Measurements from ENCODE around the gene PPM1H.

PPM1H gene

GRCh38 chr12:62868820-62869219 lies 66.1 kb downstream of the PPM1H start:
- DNase-seq: no peak

DNA sequence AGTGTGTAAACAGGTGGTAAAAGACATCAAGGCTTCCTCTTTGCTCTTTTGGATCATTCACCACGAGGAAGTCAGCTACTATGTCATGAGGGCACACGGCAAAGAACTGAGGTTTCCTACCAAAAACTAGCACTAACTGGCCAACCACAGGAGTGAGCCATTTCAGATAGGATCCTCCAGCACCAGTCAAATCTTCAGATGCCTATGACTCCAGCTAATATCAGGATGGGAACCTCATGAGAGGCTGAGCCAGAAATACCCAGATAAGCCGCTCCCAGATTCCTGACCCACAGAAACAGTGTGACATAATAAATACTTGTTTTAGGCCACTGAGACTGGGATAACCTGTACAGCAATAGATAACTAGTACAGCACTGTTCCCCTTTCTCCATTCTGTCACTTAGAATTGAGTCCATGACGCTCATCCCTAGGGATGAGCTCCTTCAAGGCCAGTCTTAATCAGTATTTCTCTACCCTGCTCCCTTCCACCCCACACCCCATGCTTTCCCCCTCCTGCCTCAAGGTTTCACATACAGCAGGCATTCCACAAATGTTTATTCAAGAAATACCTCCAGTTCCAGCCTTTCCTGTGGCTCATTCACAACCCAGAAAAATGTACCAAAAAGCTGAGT lies 68.4 kb downstream of the PPM1H start:
- DNase-seq: no peak

GRCh38 chr12:62865937-62866336 lies 69.0 kb downstream of the PPM1H start:
- no peak for DNase-seq

- no peak for DNase-seq
These were observed 69.9 kb downstream of the PPM1H start for GRCh38 chr12:62865065-62865464.

GRCh38 chr12:62862259-62862881 lies 72.6 kb downstream of the PPM1H start:
- DNase-seq: no peak

- DNase-seq: no peak
These were observed 73.4 kb downstream of the PPM1H start for GRCh38 chr12:62861586-62861985.

DNA sequence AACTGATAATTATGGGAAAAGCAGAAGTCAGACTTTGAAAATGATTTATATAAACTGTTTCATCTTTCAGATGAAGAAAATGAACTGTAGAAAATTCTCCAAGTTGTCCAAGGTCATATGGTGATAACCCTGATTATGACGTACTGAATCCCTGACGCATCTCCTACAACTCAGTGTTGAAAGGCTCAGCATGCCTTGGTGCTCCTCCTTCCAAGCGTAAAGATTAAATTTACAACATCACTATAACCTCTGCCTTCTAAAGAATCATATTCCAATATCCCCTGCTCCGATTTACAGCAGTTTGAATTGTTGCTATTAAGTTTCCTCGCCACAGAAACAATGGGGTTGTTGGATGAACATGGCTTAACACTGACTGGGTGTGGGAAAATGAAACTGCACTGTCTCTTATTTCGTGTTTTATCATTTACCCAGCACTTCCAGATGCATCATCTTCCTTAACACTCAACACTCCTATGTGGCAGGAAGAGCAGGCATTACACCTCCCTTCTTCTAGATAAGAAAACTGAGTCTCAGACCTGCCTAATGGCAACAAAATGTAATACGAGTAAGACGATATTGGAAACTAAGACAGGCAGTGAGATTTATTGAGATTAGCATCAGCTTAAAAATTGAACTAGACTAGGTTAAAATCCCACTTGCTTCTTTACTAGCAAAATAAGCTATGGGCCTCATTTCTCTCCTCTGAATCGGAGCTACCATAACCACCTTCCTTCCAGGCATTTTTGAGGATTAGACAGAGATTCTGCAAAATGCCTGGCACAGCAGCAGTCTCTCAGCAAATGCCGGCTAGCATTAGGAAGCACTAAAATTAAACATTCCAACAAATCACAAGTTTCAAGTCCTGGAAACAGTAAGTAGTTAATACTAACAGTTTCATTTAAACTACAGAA lies 74.2 kb downstream of the PPM1H start:
- DNase-seq: no peak

DNA sequence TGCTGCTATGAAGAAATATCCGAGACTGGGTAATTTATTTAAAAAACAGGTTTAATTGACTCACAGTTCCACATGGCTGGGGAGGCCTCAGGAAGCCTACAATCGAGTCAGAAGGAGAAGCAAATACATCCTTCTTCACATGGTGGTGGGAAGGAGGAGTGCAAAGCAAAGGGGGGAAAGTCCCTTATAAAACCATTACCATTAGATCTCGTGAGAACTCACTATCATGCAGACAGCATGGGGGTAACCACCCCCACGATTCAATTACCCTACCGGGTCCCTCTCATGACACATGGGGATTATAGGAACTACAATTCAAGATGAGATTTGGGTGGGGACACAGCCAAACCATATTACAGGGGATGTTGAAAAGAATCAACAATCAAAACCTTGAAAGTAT lies 74.9 kb downstream of the PPM1H start:
- DNase-seq: no peak

DNA sequence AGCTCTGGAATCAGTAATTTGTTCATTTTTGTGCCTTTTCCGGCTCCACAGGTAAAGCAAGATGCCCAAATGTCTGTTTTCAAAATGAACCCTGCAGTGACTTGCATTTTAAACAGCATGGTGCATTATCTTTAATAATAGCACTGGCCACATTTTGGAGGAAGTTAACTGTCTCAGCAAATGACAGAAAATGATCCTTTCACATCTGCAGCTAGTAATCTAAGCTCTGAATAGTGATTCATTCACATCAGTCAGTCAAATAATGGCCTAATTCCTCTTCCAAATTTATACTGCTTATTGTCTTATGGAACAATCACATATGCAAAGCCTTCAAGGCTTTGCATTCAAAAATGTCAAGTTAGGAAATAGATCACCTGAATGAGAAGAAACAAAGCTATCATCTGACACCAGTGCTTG lies 75.6 kb downstream of the PPM1H start:
- no peak for DNase-seq

GRCh38 chr12:62856454-62856853 lies 78.5 kb downstream of the PPM1H start:
- DNase-seq: no peak

DNA sequence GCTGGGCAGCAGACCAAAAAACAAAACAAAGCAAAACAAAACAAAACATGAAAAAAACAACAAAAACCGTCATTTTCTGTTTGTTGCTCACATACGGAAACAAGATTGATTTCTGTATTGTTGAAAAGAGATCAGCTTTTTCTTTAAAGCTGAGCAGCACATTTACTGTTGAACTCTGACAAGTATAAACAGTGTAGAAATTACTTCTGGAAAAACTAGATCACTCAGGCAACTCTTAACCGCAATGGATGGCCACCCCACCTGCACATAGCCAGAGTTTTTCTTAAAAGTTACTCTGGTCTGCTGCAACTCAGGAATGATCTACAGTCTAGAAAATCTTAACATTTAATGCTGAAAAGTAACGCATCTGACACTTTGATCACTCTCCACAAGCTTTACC lies 80.9 kb downstream of the PPM1H start:
- no peak for DNase-seq

DNA sequence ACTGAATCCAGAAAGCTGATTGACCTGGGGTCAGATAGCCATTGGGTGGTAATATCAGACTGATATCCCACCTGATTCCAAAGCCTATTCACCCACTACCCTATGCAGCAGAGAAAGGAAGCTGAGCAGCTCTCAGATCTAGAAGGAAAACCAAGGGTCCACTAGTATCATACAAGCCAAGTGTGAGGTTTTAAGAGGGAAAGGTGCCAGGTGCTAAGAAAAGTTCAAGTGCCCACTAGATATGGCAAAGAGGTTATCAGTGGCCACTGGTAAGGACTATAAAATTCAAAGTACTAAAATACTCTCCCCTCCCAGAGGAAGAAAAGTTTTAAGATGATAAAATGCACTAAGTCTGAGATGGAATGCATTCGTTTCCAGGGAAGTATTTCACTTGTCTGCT lies 85.6 kb downstream of the PPM1H start:
- DNase-seq: no peak

DNA sequence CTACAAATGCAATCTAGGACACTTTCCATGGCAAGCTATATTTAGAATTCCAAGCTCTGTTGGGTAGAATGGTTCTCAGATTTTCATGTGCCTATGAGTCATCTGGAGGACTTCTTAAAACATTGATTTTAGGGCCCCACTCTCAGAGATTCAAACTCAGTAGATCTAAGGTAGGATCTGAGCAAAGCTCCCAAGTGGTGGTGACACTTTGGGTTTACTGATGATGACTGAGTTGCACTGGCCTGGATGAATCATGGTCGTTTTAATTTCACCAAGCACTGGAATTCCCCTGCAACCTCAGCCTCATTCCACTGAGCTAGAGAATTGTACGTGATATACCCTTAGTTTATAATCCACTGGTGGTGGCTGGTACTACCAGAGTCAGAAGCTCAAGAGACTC lies 86.5 kb downstream of the PPM1H start:
- DNase-seq: peak; percentile 56

GRCh38 chr12:62847709-62848108 lies 87.2 kb downstream of the PPM1H start:
- DNase-seq: no peak

DNA sequence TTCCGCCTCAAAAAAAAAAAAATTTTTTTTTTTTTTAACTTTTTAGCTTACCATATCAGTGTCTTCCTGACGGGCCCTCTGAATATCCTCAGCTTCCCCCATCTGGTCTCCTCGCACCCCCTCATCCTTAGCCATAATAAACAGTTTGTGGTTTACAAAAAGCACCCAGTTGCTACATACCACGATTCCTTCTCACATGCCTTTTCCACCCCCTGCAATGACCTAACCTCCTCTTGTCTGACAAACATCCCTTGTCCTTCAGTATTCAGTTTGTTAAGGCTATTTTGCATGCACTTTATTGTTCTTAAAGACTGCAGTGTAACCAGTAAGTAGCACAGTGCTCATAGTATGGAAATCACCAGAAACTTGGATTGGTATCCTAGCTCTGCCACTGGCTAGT lies 88.5 kb downstream of the PPM1H start:
- no peak for DNase-seq

DNA sequence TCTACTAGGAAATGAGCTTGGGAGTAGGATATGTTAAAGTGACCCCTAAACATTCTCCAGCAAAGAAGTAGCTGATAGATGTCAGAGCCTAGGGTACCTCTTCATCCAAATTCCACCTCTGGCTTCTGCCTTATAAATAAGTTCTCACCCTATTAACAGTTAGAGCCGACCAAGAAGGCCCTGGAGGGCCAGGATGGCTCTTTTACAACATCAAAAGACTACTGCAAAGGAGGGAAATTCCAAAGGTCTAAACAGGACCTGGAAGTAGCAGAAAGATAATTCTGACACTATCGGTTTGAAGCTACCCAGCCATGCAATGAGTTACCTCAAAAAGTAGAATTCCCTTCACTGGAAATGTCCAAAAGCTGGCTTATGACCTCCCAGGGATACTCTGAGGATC lies 90.0 kb downstream of the PPM1H start:
- no peak for DNase-seq

DNA sequence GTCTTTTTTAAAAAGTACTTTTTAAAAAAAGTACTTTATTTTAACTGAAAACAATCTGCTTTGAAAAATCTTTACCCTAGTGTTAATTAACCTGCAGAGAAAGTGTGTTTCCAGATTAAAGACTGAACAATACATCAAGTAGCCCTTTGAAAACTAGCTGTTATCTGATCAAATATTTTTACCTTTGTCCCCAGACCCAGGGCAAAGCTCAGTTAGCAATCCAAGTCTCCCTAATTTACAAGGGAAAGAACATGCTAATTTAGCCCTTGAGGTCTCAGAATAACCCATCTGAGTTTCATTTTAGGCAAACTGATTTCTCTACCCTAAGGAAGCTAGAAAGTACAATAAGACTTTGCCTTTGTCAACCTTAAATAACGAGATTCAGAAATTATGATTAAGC lies 91.2 kb downstream of the PPM1H start:
- no peak for DNase-seq

DNA sequence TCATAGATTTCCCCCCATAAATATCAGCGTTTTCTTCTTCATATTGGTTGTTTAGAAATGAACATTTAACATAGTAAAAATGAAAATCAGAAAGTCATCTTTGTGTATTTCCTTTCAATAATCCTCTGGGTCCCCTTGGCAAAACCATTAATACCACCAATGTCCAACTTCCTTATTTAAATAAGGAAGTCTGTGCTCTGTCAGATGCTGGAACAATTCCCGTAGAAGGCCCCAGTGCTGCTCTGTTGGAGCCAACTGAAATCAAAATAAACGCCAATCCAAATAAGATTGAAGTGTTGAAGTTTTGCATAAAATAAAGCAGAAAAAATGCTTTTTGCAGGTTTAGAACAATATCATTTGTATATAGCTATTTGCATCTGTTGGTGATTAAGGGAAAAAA lies 93.1 kb downstream of the PPM1H start:
- DNase-seq: no peak

- DNase-seq: no peak
These were observed 94.1 kb downstream of the PPM1H start for GRCh38 chr12:62840806-62841205.

GRCh38 chr12:62839869-62840660 lies 94.9 kb downstream of the PPM1H start:
- DNase-seq: no peak

DNA sequence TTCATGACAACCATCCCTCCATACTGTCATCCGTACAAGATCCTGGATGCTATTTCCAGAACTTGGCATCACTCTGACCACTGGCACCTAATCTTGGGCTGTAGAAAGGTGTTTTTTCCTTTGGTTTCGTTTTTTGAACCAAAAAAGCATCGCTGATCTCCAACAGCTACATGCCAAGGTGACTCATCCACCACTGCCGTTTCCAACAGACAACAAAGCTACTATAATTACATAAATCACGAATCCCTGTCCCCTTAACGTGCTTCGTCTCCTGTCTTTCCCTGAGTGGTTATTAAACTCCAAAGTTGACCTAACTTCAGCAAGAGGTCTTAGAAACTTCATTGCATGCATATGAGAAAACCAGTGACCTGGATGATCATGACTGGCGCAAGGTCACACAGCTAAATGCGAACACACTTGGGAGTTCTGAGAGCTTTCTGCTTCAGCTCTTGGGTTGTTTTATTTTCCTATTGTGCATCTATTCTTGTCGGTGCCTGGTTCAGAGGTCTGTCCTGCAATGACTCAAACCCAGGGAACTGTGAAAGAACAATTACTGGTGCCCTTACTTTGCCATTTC lies 99.9 kb downstream of the PPM1H start:
- DNase-seq: no peak

- no peak for DNase-seq
These were observed 100.5 kb downstream of the PPM1H start for GRCh38 chr12:62834406-62834805.

- no peak for DNase-seq
These were observed 101.3 kb downstream of the PPM1H start for GRCh38 chr12:62833634-62834033.
